K562 (cell line): Measurements from ENCODE around the gene BTRC.

Source experiments
- GTF2F1 ChIP-seq: IDR thresholded peaks from 2 replicates; pipeline ENCODE4 v1.6.1; 2011; ENCODE audit warnings: low read depth, low read length, improper control_type of control experiment
- LEF1 ChIP-seq: fragments of 450-650 bp; IDR thresholded peaks from 2 replicates; pipeline ENCODE4 v1.6.1; 2016; ENCODE audit warnings: mild to moderate bottlenecking
- POLR2A ChIP-seq: fragments of 450-650 bp; conservative IDR thresholded peaks from 2 replicates; pipeline ENCODE4 v1.6.1; 2016
- POLR2AphosphoS5 ChIP-seq: IDR thresholded peaks from 2 replicates; pipeline ENCODE4 v1.6.1; 2011; ENCODE audit warnings: mild to moderate bottlenecking, low read depth, low read length, moderate library complexity; ENCODE audit not compliant: control insufficient read depth, insufficient read depth
- RFX5 ChIP-seq: IDR thresholded peaks from 2 replicates; pipeline ENCODE4 v1.6.1; 2011; ENCODE audit warnings: low read depth, mild to moderate bottlenecking, improper control_type of control experiment, low read length
- SIX5 ChIP-seq, 2 experiments: IDR thresholded peaks; 2 replicates each; pipeline ENCODE4 v1.6.1; 2011; ENCODE audit warnings: low read length in 2 of 2, borderline replicate concordance in 1 of 2, low read depth in 1 of 2, mild to moderate bottlenecking in 1 of 2, moderate library complexity in 1 of 2; ENCODE audit not compliant: insufficient read depth in 1 of 2
- TAF1 ChIP-seq: IDR thresholded peaks from 2 replicates; pipeline ENCODE4 v1.6.1; 2011; ENCODE audit warnings: mild to moderate bottlenecking, low read length, moderate library complexity; ENCODE audit not compliant: insufficient read depth, control insufficient read depth, severe bottlenecking; ENCODE audit errors: extremely low read depth
- TCF7L2 ChIP-seq: fragments of 150-350 bp; IDR thresholded peaks from 2 replicates; pipeline ENCODE4 v1.6.1; 2016; ENCODE audit warnings: low read depth, mild to moderate bottlenecking, low read length, moderate library complexity
- ZNF764 ChIP-seq: fragments of 250-450 bp; sonication (Bioruptor Pico); IDR thresholded peaks from 2 replicates; pipeline ENCODE4 v1.4.0; 2020; ENCODE audit warnings: low read depth, mild to moderate bottlenecking, moderate library complexity
- TF ChIP-seq, protein P1 (sequence below): sonication (generic); formaldehyde crosslinking; IDR thresholded peaks from 2 replicates; pipeline ENCODE4 v1.8.1; 2022; ENCODE audit warnings: missing genetic modification reagents
- TF ChIP-seq, protein P2 (sequence below), 3 experiments: IDR thresholded peaks in 2 of 3; conservative IDR thresholded peaks in 1 of 3; 2 replicates each; pipeline ENCODE4 v1.5.1; 2011 to 2012; ENCODE audit warnings: low read length in 3 of 3, mild to moderate bottlenecking in 3 of 3, control low read depth in 2 of 3, improper control_type of control experiment in 1 of 3, inconsistent platforms in 1 of 3, low read depth in 1 of 3, mixed read lengths in 1 of 3, moderate library complexity in 1 of 3; ENCODE audit not compliant: insufficient read depth in 2 of 3
- TF ChIP-seq, protein P3 (sequence below), 2 experiments: fragments of 450-650 bp; IDR thresholded peaks; 2 replicates each; pipeline ENCODE4 v1.6.1; 2016; ENCODE audit warnings: mild to moderate bottlenecking in 2 of 2, borderline replicate concordance in 1 of 2, low read depth in 1 of 2, moderate library complexity in 1 of 2
- TF ChIP-seq, protein P4 (sequence below): sonication (generic); formaldehyde crosslinking; IDR thresholded peaks from 2 replicates; pipeline ENCODE4 v1.9.0; 2022; ENCODE audit warnings: mild to moderate bottlenecking, missing genetic modification reagents

DNA sequence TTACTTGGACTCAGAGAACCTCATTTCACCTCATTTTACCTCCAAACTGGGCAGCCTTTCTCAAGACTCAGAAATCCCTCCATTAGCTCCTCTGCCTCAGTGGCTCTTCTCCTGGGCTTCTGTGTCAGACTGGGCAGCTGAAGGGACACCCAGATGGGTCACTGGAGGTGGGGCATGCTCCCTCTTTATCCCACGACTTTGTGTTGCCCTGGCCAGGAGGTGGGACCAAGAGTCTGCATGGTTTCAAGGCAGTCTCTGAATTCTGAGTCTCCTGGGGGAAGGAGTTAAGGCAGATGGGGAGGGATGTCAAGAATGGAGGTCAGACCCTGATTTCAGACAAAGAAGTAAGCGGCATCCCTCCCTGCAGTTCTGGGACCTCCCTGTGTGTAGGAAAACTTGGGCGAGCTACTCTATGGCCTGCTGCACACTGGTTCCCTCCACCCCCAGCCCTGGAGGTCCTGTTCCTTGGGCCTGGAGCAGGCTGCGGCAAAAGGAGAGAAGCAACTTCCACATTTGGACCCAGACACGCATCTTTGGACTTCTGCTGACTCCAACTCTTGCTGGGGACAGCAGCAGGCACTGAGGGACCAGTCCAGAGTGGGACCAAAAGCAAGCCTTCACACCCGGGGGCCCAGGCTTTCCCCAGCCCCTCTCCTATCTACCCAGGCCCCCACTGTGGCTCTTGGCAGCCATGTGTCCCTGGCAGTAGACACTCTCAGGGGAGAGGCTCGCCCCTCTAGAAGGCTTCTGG, 223.3 kb downstream of the BTRC start:
- TF ChIP-seq TCF7L2: no peak
- TF ChIP-seq RFX5: no peak
- TF ChIP-seq POLR2AphosphoS5: no peak
- no peak for TF ChIP-seq LEF1
- TF ChIP-seq, protein P1, sequence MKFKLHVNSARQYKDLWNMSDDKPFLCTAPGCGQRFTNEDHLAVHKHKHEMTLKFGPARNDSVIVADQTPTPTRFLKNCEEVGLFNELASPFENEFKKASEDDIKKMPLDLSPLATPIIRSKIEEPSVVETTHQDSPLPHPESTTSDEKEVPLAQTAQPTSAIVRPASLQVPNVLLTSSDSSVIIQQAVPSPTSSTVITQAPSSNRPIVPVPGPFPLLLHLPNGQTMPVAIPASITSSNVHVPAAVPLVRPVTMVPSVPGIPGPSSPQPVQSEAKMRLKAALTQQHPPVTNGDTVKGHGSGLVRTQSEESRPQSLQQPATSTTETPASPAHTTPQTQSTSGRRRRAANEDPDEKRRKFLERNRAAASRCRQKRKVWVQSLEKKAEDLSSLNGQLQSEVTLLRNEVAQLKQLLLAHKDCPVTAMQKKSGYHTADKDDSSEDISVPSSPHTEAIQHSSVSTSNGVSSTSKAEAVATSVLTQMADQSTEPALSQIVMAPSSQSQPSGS (CRISPR knock-in tag): no peak
- TF ChIP-seq, protein P2, sequence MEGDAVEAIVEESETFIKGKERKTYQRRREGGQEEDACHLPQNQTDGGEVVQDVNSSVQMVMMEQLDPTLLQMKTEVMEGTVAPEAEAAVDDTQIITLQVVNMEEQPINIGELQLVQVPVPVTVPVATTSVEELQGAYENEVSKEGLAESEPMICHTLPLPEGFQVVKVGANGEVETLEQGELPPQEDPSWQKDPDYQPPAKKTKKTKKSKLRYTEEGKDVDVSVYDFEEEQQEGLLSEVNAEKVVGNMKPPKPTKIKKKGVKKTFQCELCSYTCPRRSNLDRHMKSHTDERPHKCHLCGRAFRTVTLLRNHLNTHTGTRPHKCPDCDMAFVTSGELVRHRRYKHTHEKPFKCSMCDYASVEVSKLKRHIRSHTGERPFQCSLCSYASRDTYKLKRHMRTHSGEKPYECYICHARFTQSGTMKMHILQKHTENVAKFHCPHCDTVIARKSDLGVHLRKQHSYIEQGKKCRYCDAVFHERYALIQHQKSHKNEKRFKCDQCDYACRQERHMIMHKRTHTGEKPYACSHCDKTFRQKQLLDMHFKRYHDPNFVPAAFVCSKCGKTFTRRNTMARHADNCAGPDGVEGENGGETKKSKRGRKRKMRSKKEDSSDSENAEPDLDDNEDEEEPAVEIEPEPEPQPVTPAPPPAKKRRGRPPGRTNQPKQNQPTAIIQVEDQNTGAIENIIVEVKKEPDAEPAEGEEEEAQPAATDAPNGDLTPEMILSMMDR (IDR thresholded peaks at IDR 0.05 in 2 of 3, conservative IDR thresholded peaks at IDR 0.05 in 1 of 3; ENCODE audit: insufficient read depth in 2 of 3, low read depth in 1 of 3, low read length in 3 of 3): no peak
- no peak for TF ChIP-seq GTF2F1
- TF ChIP-seq TAF1: no peak
- TF ChIP-seq ZNF764 (CRISPR knock-in tag): no peak
- no peak for TF ChIP-seq POLR2A
- TF ChIP-seq, protein P3, sequence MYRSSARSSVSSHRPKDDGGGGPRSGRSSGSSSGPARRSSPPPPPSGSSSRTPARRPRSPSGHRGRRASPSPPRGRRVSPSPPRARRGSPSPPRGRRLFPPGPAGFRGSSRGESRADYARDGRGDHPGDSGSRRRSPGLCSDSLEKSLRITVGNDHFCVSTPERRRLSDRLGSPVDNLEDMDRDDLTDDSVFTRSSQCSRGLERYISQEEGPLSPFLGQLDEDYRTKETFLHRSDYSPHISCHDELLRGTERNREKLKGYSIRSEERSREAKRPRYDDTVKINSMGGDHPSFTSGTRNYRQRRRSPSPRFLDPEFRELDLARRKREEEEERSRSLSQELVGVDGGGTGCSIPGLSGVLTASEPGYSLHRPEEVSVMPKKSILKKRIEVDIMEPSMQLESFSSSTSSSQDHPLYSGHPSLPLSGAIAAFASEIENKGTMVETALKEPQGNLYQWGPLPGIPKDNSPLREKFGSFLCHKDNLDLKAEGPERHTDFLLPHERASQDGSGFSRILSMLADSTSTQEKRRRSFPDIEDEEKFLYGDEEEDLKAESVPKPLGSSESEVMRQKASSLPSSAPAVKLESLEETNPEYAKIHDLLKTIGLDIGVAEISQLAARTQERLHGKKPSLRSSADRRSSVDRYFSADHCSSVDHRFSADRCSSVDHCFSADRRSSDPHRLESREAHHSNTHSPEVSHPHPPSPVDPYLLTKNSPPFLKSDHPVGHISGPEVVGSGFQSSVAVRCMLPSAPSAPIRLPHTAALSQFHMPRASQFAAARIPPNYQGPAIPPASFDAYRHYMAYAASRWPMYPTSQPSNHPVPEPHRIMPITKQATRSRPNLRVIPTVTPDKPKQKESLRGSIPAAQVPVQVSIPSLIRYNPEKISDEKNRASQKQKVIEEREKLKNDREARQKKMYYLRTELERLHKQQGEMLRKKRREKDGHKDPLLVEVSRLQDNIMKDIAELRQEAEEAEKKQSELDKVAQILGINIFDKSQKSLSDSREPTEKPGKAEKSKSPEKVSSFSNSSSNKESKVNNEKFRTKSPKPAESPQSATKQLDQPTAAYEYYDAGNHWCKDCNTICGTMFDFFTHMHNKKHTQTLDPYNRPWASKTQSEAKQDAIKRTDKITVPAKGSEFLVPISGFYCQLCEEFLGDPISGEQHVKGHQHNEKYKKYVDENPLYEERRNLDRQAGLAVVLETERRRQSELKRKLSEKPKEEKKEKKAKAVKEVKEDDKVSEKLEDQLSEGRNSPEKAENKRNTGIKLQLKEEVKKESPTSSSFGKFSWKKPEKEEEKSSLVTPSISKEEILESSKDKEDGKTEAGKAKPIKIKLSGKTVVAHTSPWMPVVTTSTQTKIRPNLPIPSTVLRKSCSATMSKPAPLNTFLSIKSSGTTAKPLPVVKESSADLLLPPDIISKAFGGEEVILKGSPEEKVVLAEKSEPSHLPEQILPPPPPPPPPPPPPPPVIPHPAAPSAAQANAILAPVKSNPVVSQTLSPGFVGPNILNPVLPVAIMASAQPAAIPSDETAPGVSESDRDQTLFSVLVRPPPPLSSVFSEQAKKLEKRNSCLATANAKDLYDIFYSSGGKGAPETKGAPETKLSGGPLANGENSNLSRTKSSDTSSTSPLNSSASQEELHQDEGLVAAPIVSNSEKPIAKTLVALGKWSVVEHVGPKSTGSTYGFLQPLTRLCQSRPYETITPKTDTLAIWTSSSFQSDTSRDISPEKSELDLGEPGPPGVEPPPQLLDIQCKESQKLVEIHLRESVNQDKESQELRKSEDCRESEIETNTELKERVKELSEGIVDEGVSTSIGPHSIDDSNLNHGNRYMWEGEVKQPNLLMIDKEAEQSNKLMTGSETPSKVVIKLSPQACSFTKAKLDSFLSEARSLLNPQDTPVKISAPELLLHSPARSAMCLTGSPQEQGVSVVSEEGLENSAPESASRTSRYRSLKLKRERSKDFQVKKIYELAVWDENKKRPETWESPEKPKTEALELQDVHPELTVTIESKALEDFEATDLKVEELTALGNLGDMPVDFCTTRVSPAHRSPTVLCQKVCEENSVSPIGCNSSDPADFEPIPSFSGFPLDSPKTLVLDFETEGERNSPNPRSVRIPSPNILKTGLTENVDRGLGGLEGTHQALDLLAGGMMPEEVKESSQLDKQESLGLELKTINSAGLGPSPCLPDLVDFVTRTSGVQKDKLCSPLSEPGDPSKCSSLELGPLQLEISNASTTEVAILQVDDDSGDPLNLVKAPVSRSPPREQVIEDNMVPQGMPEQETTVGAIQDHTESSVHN (IDR thresholded peaks at IDR 0.05; ENCODE audit: borderline replicate concordance in 1 of 2, low read depth in 1 of 2): no peak
- no peak for TF ChIP-seq SIX5 (IDR thresholded peaks at IDR 0.05; ENCODE audit: borderline replicate concordance in 1 of 2, insufficient read depth in 1 of 2, low read depth in 1 of 2, low read length in 2 of 2)
- TF ChIP-seq, protein P4, sequence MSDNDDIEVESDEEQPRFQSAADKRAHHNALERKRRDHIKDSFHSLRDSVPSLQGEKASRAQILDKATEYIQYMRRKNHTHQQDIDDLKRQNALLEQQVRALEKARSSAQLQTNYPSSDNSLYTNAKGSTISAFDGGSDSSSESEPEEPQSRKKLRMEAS (CRISPR knock-in tag): no peak
